Neural cell (in vitro differentiated cells): ENCODE measurements around the gene C2orf68. TPM values are rescaled to one million over a fixed set of nuclear protein-coding genes. Genes with fewer than 3 reads are reported as not detected.

Experiments
- H2AFZ ChIP-seq: fragments of 200-600, 300-800 bp; sonication (generic), shearing (Covaris generic); 2 replicates; pipeline ENCODE4 v1.6.0; 2014; ENCODE audit warnings: low read depth, mild to moderate bottlenecking, antibody characterized with exemption, low read length, moderate library complexity
- H3F3A ChIP-seq: fragments of 200-600 bp; shearing (Covaris generic); 2 replicates; pipeline ENCODE4 v1.6.1; 2016; ENCODE audit warnings: mild to moderate bottlenecking, moderate library complexity, mixed read lengths, antibody characterized with exemption, low read length; ENCODE audit not compliant: insufficient read depth, poor library complexity, severe bottlenecking
- H3K27ac ChIP-seq: fragments of 200-600, 300-800 bp; sonication (generic), shearing (Covaris generic); 2 replicates; pipeline ENCODE4 v1.5.1; 2014; ENCODE audit warnings: mild to moderate bottlenecking, low read length, moderate library complexity
- H3K27me3 ChIP-seq: fragments of 300-800, 200-600 bp; sonication (generic), shearing (Covaris generic); 2 replicates; pipeline ENCODE4 v1.6.0; 2014; ENCODE audit warnings: mild to moderate bottlenecking, low read depth, low read length, moderate library complexity; ENCODE audit not compliant: insufficient read depth
- H3K36me3 ChIP-seq: fragments of 300-800, 200-600 bp; sonication (generic), shearing (Covaris generic); 2 replicates; pipeline ENCODE4 v1.5.1; 2014; ENCODE audit warnings: mild to moderate bottlenecking, antibody characterized with exemption, low read length, moderate library complexity; ENCODE audit not compliant: insufficient read depth
- H3K4me2 ChIP-seq: fragments of 300-800, 200-600 bp; sonication (generic), shearing (Covaris generic); 2 replicates; pipeline ENCODE4 v1.6.0; 2014; ENCODE audit warnings: mild to moderate bottlenecking, low read length
- H3K4me3 ChIP-seq: fragments of 300-800, 200-600 bp; sonication (generic), shearing (Covaris generic); 2 replicates; pipeline ENCODE4 v1.5.1; 2014; ENCODE audit warnings: mild to moderate bottlenecking, low read length, moderate library complexity
- H3K79me2 ChIP-seq: fragments of 200-600 bp; shearing (Covaris generic); replicated peaks from 2 replicates; pipeline ENCODE4 v1.6.0; 2014; ENCODE audit warnings: mild to moderate bottlenecking, low read length, moderate library complexity; ENCODE audit not compliant: insufficient read depth
- H3K9ac ChIP-seq: fragments of 300-800, 200-600 bp; sonication (generic), shearing (Covaris generic); 2 replicates; pipeline ENCODE4 v1.6.1; 2016; ENCODE audit warnings: mild to moderate bottlenecking, low read length, mixed read lengths
- H3K9me2 ChIP-seq: fragments of 200-600 bp; shearing (Covaris generic); 2 replicates; pipeline ENCODE4 v1.6.1; 2016; ENCODE audit warnings: mild to moderate bottlenecking, low read length, mixed read lengths; ENCODE audit not compliant: insufficient read depth
- H3K9me3 ChIP-seq: fragments of 200-600, 300-800 bp; sonication (generic), shearing (Covaris generic); 2 replicates; pipeline ENCODE4 v1.6.1; 2016; ENCODE audit warnings: mild to moderate bottlenecking, mixed run types, low read length, moderate library complexity, mixed read lengths
- H4K20me1 ChIP-seq: fragments of 200-600 bp; shearing (Covaris generic); 2 replicates; pipeline ENCODE4 v1.6.1; 2016; ENCODE audit warnings: mild to moderate bottlenecking, mixed run types; ENCODE audit not compliant: insufficient read depth
- EP300 ChIP-seq: fragments of 450-650 bp; conservative IDR thresholded peaks from 2 replicates; pipeline ENCODE4 v1.6.1; 2014; ENCODE audit warnings: antibody characterized with exemption, mild to moderate bottlenecking, moderate library complexity; ENCODE audit not compliant: poor library complexity, severe bottlenecking
- EZH2 ChIP-seq: fragments of 200-600, 300-800 bp; shearing (Covaris generic), sonication (generic); IDR thresholded peaks from 2 replicates; pipeline ENCODE4 v1.6.1; 2014; ENCODE audit warnings: antibody characterized with exemption, low read length, borderline replicate concordance, mild to moderate bottlenecking; ENCODE audit not compliant: insufficient read depth, poor library complexity, severe bottlenecking
- POLR2AphosphoS5 ChIP-seq: IDR thresholded peaks from 2 replicates; pipeline ENCODE4 v1.6.1; 2012
- RAD21 ChIP-seq: fragments of 450-650 bp; conservative IDR thresholded peaks from 2 replicates; pipeline ENCODE4 v1.6.1; 2014; ENCODE audit warnings: antibody characterized with exemption, mild to moderate bottlenecking, moderate library complexity
- REST ChIP-seq: IDR thresholded peaks from 2 replicates; pipeline ENCODE4 v1.6.1; 2012; ENCODE audit warnings: borderline replicate concordance
- SMC3 ChIP-seq: fragments of 450-650 bp; conservative IDR thresholded peaks from 2 replicates; pipeline ENCODE4 v1.6.1; 2014; ENCODE audit warnings: antibody characterized with exemption, mild to moderate bottlenecking, moderate library complexity; ENCODE audit not compliant: poor library complexity
- polyA plus RNA-seq: library from polyadenylated mRNA; depleted of rRNA; stranded (reverse); fragments of >200 nt; gene quantifications from 2 replicates; pipeline ENCODE4 v1.2.3, GENCODE V29; 2014
- TF ChIP-seq, protein P1 (sequence below): fragments of 450-650 bp; IDR thresholded peaks from 2 replicates; pipeline ENCODE4 v1.5.1; 2014; ENCODE audit warnings: antibody characterized with exemption, mild to moderate bottlenecking, moderate library complexity; ENCODE audit not compliant: poor library complexity, severe bottlenecking

C2orf68 gene
- polyA plus RNA-seq, 1 donor from 2014 or later: 28.0 TPM

DNA sequence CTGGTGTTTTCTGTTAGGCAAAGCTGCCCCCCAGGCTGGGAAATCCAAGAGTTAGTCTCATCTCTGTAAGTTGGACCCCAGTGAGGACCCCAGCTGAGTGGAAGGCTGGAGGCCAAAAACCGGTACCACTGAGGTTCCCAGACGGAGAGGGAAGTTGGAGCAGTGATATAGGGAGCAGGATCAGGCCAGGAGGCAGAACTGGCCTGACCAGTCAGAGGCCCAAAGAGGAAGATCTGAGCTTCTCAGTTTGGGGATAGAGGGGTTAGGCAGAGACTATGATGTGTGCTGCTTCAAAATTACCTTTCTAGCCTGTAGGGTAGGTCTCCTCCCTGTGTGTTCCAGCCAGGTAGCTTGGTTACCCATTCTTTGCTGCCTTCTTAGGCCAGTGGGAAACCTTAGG lies 20.9 kb downstream of the C2orf68 start:
- no peaks in the 10 kb centered on the region for H4K20me1 ChIP-seq
- no peak for TF ChIP-seq REST
- no peak for TF ChIP-seq EP300
- TF ChIP-seq, protein P1, sequence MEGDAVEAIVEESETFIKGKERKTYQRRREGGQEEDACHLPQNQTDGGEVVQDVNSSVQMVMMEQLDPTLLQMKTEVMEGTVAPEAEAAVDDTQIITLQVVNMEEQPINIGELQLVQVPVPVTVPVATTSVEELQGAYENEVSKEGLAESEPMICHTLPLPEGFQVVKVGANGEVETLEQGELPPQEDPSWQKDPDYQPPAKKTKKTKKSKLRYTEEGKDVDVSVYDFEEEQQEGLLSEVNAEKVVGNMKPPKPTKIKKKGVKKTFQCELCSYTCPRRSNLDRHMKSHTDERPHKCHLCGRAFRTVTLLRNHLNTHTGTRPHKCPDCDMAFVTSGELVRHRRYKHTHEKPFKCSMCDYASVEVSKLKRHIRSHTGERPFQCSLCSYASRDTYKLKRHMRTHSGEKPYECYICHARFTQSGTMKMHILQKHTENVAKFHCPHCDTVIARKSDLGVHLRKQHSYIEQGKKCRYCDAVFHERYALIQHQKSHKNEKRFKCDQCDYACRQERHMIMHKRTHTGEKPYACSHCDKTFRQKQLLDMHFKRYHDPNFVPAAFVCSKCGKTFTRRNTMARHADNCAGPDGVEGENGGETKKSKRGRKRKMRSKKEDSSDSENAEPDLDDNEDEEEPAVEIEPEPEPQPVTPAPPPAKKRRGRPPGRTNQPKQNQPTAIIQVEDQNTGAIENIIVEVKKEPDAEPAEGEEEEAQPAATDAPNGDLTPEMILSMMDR: no peak
- no peak for TF ChIP-seq RAD21
- no peak for TF ChIP-seq SMC3
- no peak overlapping the region for H3K4me2 ChIP-seq
- H3K9ac ChIP-seq: no peak overlapping the region
- no peaks in the 10 kb centered on the region for H3F3A ChIP-seq
- no peaks in the 10 kb centered on the region for H3K9me2 ChIP-seq
- peaks cover 4% of the 10 kb centered on the region for H3K79me2 ChIP-seq
- H3K9me3 ChIP-seq: no peaks in the 10 kb centered on the region
- H3K36me3 ChIP-seq: no peaks in the 10 kb centered on the region
- H3K27me3 ChIP-seq: peaks cover 2% of the 10 kb centered on the region
- no peak overlapping the region for H3K27ac ChIP-seq
- no peak overlapping the region for H3K4me3 ChIP-seq
- H2AFZ ChIP-seq: no peak overlapping the region

GRCh38 chr2:85589982-85590791 lies 21.7 kb downstream of the C2orf68 start:
- H3K27ac ChIP-seq: no peak overlapping the region
- H3K27me3 ChIP-seq: peaks cover 10% of the 10 kb centered on the region
- TF ChIP-seq EZH2: no peak
- no peak for TF ChIP-seq SMC3
- TF ChIP-seq RAD21: no peak
- TF ChIP-seq EP300: no peak
- TF ChIP-seq, protein P1: no peak
- TF ChIP-seq POLR2AphosphoS5: no peak

More at GRCh38 chr2:85589982-85590791, 21.7 kb downstream of the C2orf68 start:
- Histone ChIP-seq H3F3A (no peaks in the 10 kb centered on the region), H3K9me3 (no peaks in the 10 kb centered on the region), H3K36me3 (no peaks in the 10 kb centered on the region), H3K9ac (no peak overlapping the region), H3K79me2 (no peaks in the 10 kb centered on the region), H2AFZ (no peak overlapping the region), H3K9me2 (no peaks in the 10 kb centered on the region), H3K4me2 (no peak overlapping the region), H4K20me1 (no peaks in the 10 kb centered on the region), H3K4me3 (no peak overlapping the region)
